Keratinocyte (primary cell): Measurements from ENCODE around the gene TOP1. TPM values are rescaled to one million over a fixed set of nuclear protein-coding genes. Genes with fewer than 3 reads are reported as not detected.

Experiments
- DNase-seq: peaks from one replicate; pipeline ENCODE4 v3.0.0-alpha.2; 2011; ENCODE audit warnings: low read depth, missing footprints, low spot score
- FAIRE-seq: peaks from 2 replicates; lab custom pipeline; 2011; peaks lifted over from hg19 to GRCh38; lab: Jason Lieb, UNC
- H2AFZ ChIP-seq: 2 replicates; pipeline ENCODE4 v1.6.0; 2012; ENCODE audit warnings: low read length, control low read depth, inconsistent platforms; ENCODE audit not compliant: control insufficient read depth
- H3K27ac ChIP-seq: 2 replicates; pipeline ENCODE4 v1.5.1; 2011; ENCODE audit warnings: low read length; ENCODE audit not compliant: control insufficient read depth, insufficient read depth
- H3K27me3 ChIP-seq: 3 replicates; pipeline ENCODE4 v1.6.0; 2011; ENCODE audit warnings: low read length; ENCODE audit not compliant: control insufficient read depth, insufficient read depth; ENCODE audit errors: extremely low read depth
- H3K36me3 ChIP-seq, 2 experiments: 2 replicates in 1 of 2; 3 replicates in 1 of 2; pipeline ENCODE4 v1.5.1; 2011; ENCODE audit warnings: low read length in 2 of 2, mild to moderate bottlenecking in 1 of 2; ENCODE audit not compliant: control insufficient read depth in 2 of 2, insufficient read depth in 2 of 2; ENCODE audit errors: extremely low read depth in 1 of 2
- H3K4me1 ChIP-seq: 3 replicates; pipeline ENCODE4 v1.5.1; 2011; ENCODE audit warnings: low read length; ENCODE audit not compliant: control insufficient read depth, insufficient read depth; ENCODE audit errors: extremely low read depth
- H3K4me2 ChIP-seq: 3 replicates; pipeline ENCODE4 v1.6.0; 2011; ENCODE audit warnings: low read depth, low read length; ENCODE audit not compliant: control insufficient read depth, insufficient read depth; ENCODE audit errors: extremely low read depth
- H3K4me3 ChIP-seq, 3 experiments: fragments of 200-600 bp in 1 of 3; sonication (generic) in 1 of 3; 2 replicates in 2 of 3; 3 replicates in 1 of 3; pipeline ENCODE4 v1.5.1; 2011 to 2016; ENCODE audit warnings: low read length in 3 of 3, mild to moderate bottlenecking in 3 of 3, control low read depth in 2 of 3, inconsistent platforms in 1 of 3, low read depth in 1 of 3, mixed read lengths in 1 of 3, mixed run types in 1 of 3, moderate library complexity in 1 of 3; ENCODE audit not compliant: control insufficient read depth in 2 of 3, insufficient read depth in 2 of 3; ENCODE audit errors: extremely low read depth in 1 of 3
- H3K79me2 ChIP-seq: 2 replicates; pipeline ENCODE4 v1.6.0; 2012; ENCODE audit warnings: low read length; ENCODE audit not compliant: control insufficient read depth, insufficient read depth
- H3K9ac ChIP-seq: 3 replicates; pipeline ENCODE4 v1.6.0; 2011; ENCODE audit warnings: low read length; ENCODE audit not compliant: control insufficient read depth, insufficient read depth; ENCODE audit errors: extremely low read depth
- H3K9me1 ChIP-seq: 3 replicates; pipeline ENCODE4 v1.6.0; 2011; ENCODE audit warnings: low read length; ENCODE audit not compliant: control insufficient read depth, insufficient read depth; ENCODE audit errors: extremely low read depth
- H3K9me3 ChIP-seq: 2 replicates; pipeline ENCODE4 v1.5.1; 2012; ENCODE audit warnings: low read depth, low read length; ENCODE audit not compliant: control insufficient read depth
- H4K20me1 ChIP-seq: 3 replicates; pipeline ENCODE4 v1.6.0; 2011; ENCODE audit warnings: low read length; ENCODE audit not compliant: control insufficient read depth, insufficient read depth; ENCODE audit errors: extremely low read depth
- CTCF ChIP-seq, 3 experiments: IDR thresholded peaks in 1 of 3; conservative IDR thresholded peaks in 1 of 3; optimal IDR thresholded peaks in 1 of 3; 2 replicates in 2 of 3; 3 replicates in 1 of 3; pipeline versions ENCODE3 to v1.5.1; 2011; ENCODE audit warnings: low read length in 3 of 3, mild to moderate bottlenecking in 3 of 3, moderate library complexity in 2 of 3, control low read depth in 1 of 3, inconsistent platforms in 1 of 3; ENCODE audit not compliant: insufficient read depth in 2 of 3; ENCODE audit errors: extremely low read depth in 1 of 3
- EZH2 ChIP-seq: IDR thresholded peaks from one replicate; pipeline ENCODE4 v1.6.1; 2012; ENCODE audit warnings: inconsistent platforms, mild to moderate bottlenecking, low read length, moderate library complexity
- dilution Hi-C: fragments of 300-500 bp; cut with MboI; formaldehyde crosslinking; loops from one replicate; pipeline ENCODE4 v1.7.0; 2020; ENCODE audit warnings: low sequenced_read_pairs; ENCODE audit not compliant: extremely low pct_ligation_motif_present
- polyA plus RNA-seq, 5 experiments: library from polyadenylated mRNA; depleted of rRNA in 3 of 5; stranded (reverse) in 3 of 5; stranded (forward) in 1 of 5; unstranded in 1 of 5; fragments of >200 nt; gene quantifications; 1 replicate in 1 of 5; 2 replicates in 3 of 5; 3 replicates in 1 of 5; pipeline versions ENCODE4 v1.2.1 to v1.2.3, GENCODE V29; 2011 to 2012; ENCODE audit warnings: missing spikeins in 2 of 5, low read depth in 1 of 5, low replicate concordance in 1 of 5

TOP1 gene
- polyA plus RNA-seq, 1 donor (not counting 4 experiments of a cell fraction or from before 2014, with no cell fraction given), result 25.2 TPM

DNA sequence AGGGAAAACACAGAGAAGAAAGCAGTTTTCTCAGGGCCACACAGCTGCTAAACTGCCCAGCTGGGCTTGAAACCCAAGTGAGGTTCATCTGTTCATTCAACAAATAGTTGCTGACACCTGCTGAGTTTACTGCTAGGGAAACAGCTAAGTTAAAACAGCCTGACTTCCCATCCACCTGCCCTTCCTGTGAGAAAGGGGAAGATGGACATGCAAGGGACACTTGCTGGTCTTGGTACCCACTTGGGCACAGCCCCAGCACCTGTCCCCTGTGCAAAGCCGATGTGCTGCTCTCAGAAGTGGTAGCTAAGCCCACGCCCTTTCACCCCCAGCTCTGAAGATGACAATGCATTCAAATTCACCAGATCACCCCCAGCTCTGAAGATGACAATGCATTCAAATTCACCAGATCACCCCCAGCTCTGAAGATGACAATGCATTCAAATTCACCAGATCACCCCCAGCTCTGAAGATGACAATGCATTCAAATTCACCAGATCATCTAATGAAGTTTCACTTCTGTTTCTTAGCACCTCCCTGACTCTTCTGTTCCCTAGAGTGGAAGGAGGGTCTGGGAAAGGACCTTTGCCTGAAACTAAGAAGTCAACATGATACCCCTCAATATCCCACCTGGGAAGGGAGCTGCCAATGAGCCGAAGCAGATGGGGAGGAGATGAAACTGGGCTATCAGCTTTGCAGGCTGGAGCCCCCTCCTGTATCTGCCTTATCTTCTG is 46.0 kb upstream of the TOP1 start:
- FAIRE-seq, result no peak
- H3K4me2 ChIP-seq, result no peak overlapping the region

GRCh38 chr20:40983898-40984297 is 44.7 kb upstream of the TOP1 start:
- no peaks in the 10 kb centered on the region for H3K9me1 ChIP-seq
- H3K4me3 ChIP-seq, result no peak overlapping the region
- DNase-seq, result no peak
- H3K27ac ChIP-seq, result no peak overlapping the region
- no peak for FAIRE-seq
- no peaks in the 10 kb centered on the region for H3K36me3 ChIP-seq
- H3K9ac ChIP-seq, result no peak overlapping the region
- no peaks in the 10 kb centered on the region for H4K20me1 ChIP-seq
- no peaks in the 10 kb centered on the region for H3K27me3 ChIP-seq
- H3K79me2 ChIP-seq, result no peaks in the 10 kb centered on the region
- no peak overlapping the region for H2AFZ ChIP-seq
- dilution Hi-C loops, result no loop called here
- H3K4me1 ChIP-seq, result peaks cover 12% of the 10 kb centered on the region
- no peak for TF ChIP-seq CTCF (optimal IDR thresholded peaks at IDR 0.05 in 1 of 3, IDR thresholded peaks at IDR 0.05 in 1 of 3, conservative IDR thresholded peaks at IDR 0.05 in 1 of 3; ENCODE audit: extremely low read depth in 1 of 3, insufficient read depth in 2 of 3, low read length in 3 of 3)
- TF ChIP-seq EZH2, result no peak
- peaks cover 1% of the 10 kb centered on the region for H3K9me3 ChIP-seq
- no peak overlapping the region for H3K4me2 ChIP-seq

More for the DNA sequence above, 46.0 kb upstream of the TOP1 start:
- Histone ChIP-seq H3K9ac (no peak overlapping the region), H3K36me3 (no peaks in the 10 kb centered on the region), H3K79me2 (no peaks in the 10 kb centered on the region), H3K27me3 (no peaks in the 10 kb centered on the region), H3K4me3 (no peak overlapping the region), H3K9me1 (no peaks in the 10 kb centered on the region), H3K4me1 (peaks cover 15% of the 10 kb centered on the region), H2AFZ (no peak overlapping the region), H4K20me1 (no peaks in the 10 kb centered on the region), H3K27ac (no peak overlapping the region), H3K9me3 (peaks cover 1% of the 10 kb centered on the region)
- no peak for DNase-seq
- dilution Hi-C loops, result no loop called here
- TF ChIP-seq EZH2 (no peak), CTCF (optimal IDR thresholded peaks at IDR 0.05 in 1 of 3, IDR thresholded peaks at IDR 0.05 in 1 of 3, conservative IDR thresholded peaks at IDR 0.05 in 1 of 3; ENCODE audit: extremely low read depth in 1 of 3, insufficient read depth in 2 of 3, low read length in 3 of 3) (no peak)
